IMR-90 (cell line): ENCODE measurements around the gene ZFP36. TPM values are rescaled to one million over a fixed set of nuclear protein-coding genes. Genes with fewer than 3 reads are reported as not detected.
A peak's percentile ranks its signal among the peaks of the same experiment; 100 is the strongest.

Source experiments
- ATAC-seq: fragments of 200-7000 bp; cut with Tn5 transposase; 2 replicates; pipeline ENCODE4 v1.9.1; 2020; ENCODE audit warnings: low read depth, mild to moderate bottlenecking, moderate library complexity
- BruUV-seq: library from RNA; stranded (reverse); fragments of 400-500 nt; replicated peaks from 2 replicates; lab custom pipeline; 2021; lab: Mats Ljungman, UMichigan
- CTCF ChIA-PET: fragments of 300-600 bp; formaldehyde crosslinking; extraction: SDS; loops from one replicate; lab custom pipeline; 2021; ENCODE audit warnings: antibody characterized with exemption; lab: Yijun Ruan, JAX
- POLR2A ChIA-PET: fragments of 300-600 bp; sonication (Branson Sonifier 250); formaldehyde crosslinking; loops from one replicate; lab custom pipeline; 2022; ENCODE audit warnings: antibody characterized with exemption; ENCODE audit not compliant: unreplicated experiment; lab: Charles Lee
- DNase-seq: peaks from one replicate; pipeline ENCODE4 v3.0.0; 2013
- H2AFZ ChIP-seq: replicated peaks from 2 replicates; pipeline ENCODE3; 2013; ENCODE audit warnings: low read length, mild to moderate bottlenecking; ENCODE audit not compliant: poor library complexity
- H2AK5ac ChIP-seq: 2 replicates; pipeline ENCODE4 v1.6.1; 2013; ENCODE audit warnings: low read depth, low read length, inconsistent platforms
- H2AK9ac ChIP-seq: replicated peaks from 2 replicates; pipeline ENCODE3; 2013; ENCODE audit warnings: mild to moderate bottlenecking, low read depth, low read length, moderate library complexity; ENCODE audit not compliant: poor library complexity
- H2BK120ac ChIP-seq: 2 replicates; pipeline ENCODE4 v1.6.1; 2013; ENCODE audit warnings: low read depth, low read length, inconsistent platforms
- H2BK15ac ChIP-seq: 3 replicates; pipeline ENCODE4 v1.6.1; 2013; ENCODE audit warnings: low read depth, low read length, inconsistent platforms
- H2BK20ac ChIP-seq: 2 replicates; pipeline ENCODE4 v1.6.1; 2013; ENCODE audit warnings: low read depth, mild to moderate bottlenecking, inconsistent platforms, low read length, moderate library complexity
- H2BK5ac ChIP-seq: 2 replicates; pipeline ENCODE4 v1.6.1; 2013; ENCODE audit warnings: mild to moderate bottlenecking, low read depth, low read length, inconsistent platforms; ENCODE audit not compliant: poor library complexity, severe bottlenecking
- H3K14ac ChIP-seq: replicated peaks from 2 replicates; pipeline ENCODE4 v1.6.1; 2013; ENCODE audit warnings: low read depth, low read length, inconsistent platforms
- H3K18ac ChIP-seq: 2 replicates; pipeline ENCODE4 v1.6.1; 2013; ENCODE audit warnings: low read depth, low read length, control low read depth
- H3K23ac ChIP-seq: 2 replicates; pipeline ENCODE4 v1.6.1; 2013; ENCODE audit warnings: low read depth, low read length, inconsistent platforms
- H3K27ac ChIP-seq: 2 replicates; pipeline ENCODE4 v1.5.1; 2013; ENCODE audit warnings: mild to moderate bottlenecking, control low read depth, low read length; ENCODE audit not compliant: insufficient read depth
- H3K27me3 ChIP-seq: 2 replicates; pipeline ENCODE4 v1.6.1; 2013; ENCODE audit warnings: low read length; ENCODE audit not compliant: control insufficient read depth, insufficient read depth
- H3K36me3 ChIP-seq: 2 replicates; pipeline ENCODE4 v1.6.1; 2013; ENCODE audit warnings: low read length, mixed read lengths; ENCODE audit not compliant: control insufficient read depth, insufficient read depth
- H3K4ac ChIP-seq: 2 replicates; pipeline ENCODE4 v1.6.1; 2013; ENCODE audit warnings: low read depth, low read length, inconsistent platforms
- H3K4me1 ChIP-seq: 2 replicates; pipeline ENCODE4 v1.6.1; 2013; ENCODE audit warnings: low read length, mixed read lengths; ENCODE audit not compliant: control insufficient read depth, insufficient read depth
- H3K4me2 ChIP-seq: 2 replicates; pipeline ENCODE4 v1.6.1; 2013; ENCODE audit warnings: low read depth, mild to moderate bottlenecking, control low read depth, low read length, moderate library complexity
- H3K4me3 ChIP-seq: 2 replicates; pipeline ENCODE4 v1.5.1; 2013; ENCODE audit warnings: low read depth, mild to moderate bottlenecking, control low read depth, low read length, moderate library complexity; ENCODE audit not compliant: insufficient read depth
- H3K56ac ChIP-seq: 2 replicates; pipeline ENCODE4 v1.6.1; 2013; ENCODE audit warnings: low read length, inconsistent platforms; ENCODE audit not compliant: insufficient read depth; ENCODE audit errors: extremely low read depth
- H3K79me1 ChIP-seq, 2 experiments: 2 replicates each; pipeline ENCODE4 v1.6.1; 2013; ENCODE audit warnings: low read length in 2 of 2, inconsistent platforms in 1 of 2, low read depth in 1 of 2
- H3K9ac ChIP-seq: 2 replicates; pipeline ENCODE4 v1.6.1; 2013; ENCODE audit warnings: low read depth, low read length, control low read depth
- H3K9me1 ChIP-seq: 2 replicates; pipeline ENCODE4 v1.6.1; 2013; ENCODE audit warnings: low read length, inconsistent platforms; ENCODE audit not compliant: insufficient read depth
- H3K9me3 ChIP-seq: 2 replicates; pipeline ENCODE4 v1.6.1; 2013; ENCODE audit warnings: low read length; ENCODE audit not compliant: control insufficient read depth, insufficient read depth
- H4K20me1 ChIP-seq: 2 replicates; pipeline ENCODE4 v1.6.1; 2013; ENCODE audit warnings: low read length, inconsistent platforms; ENCODE audit not compliant: insufficient read depth
- H4K5ac ChIP-seq: 2 replicates; pipeline ENCODE4 v1.6.1; 2013; ENCODE audit warnings: mild to moderate bottlenecking, low read depth, low read length, control low read depth
- H4K8ac ChIP-seq, 2 experiments: 2 replicates each; pipeline ENCODE4 v1.6.1; 2013; ENCODE audit warnings: low read depth in 2 of 2, low read length in 2 of 2, control low read depth in 1 of 2, inconsistent platforms in 1 of 2
- H4K91ac ChIP-seq: 2 replicates; pipeline ENCODE4 v1.6.1; 2013; ENCODE audit warnings: low read depth, low read length, inconsistent platforms; ENCODE audit not compliant: insufficient read depth
- BHLHE40 ChIP-seq: fragments of 150-350 bp; IDR thresholded peaks from 2 replicates; pipeline ENCODE4 v1.6.1; 2016; ENCODE audit warnings: mild to moderate bottlenecking, low read depth, low read length
- CHD1 ChIP-seq: IDR thresholded peaks from 2 replicates; pipeline ENCODE4 v1.6.1; 2012; ENCODE audit warnings: low read depth, low read length, improper control_type of control experiment
- FOS ChIP-seq: fragments of 150-350 bp; IDR thresholded peaks from 2 replicates; pipeline ENCODE4 v1.6.1; 2016; ENCODE audit warnings: low read depth, low read length
- MAZ ChIP-seq: IDR thresholded peaks from 2 replicates; pipeline ENCODE4 v1.6.1; 2012; ENCODE audit warnings: low read depth, mild to moderate bottlenecking, low read length, improper control_type of control experiment, moderate library complexity, borderline replicate concordance
- MXI1 ChIP-seq: IDR thresholded peaks from 2 replicates; pipeline ENCODE4 v1.6.1; 2012; ENCODE audit warnings: low read depth, mild to moderate bottlenecking, low read length, moderate library complexity, borderline replicate concordance
- NFE2L2 ChIP-seq: fragments of 150-350 bp; IDR thresholded peaks from 2 replicates; pipeline ENCODE4 v1.6.1; 2016; ENCODE audit warnings: low read depth, mild to moderate bottlenecking, low read length
- POLR2A ChIP-seq: IDR thresholded peaks from 2 replicates; pipeline ENCODE4 v1.6.1; 2012; ENCODE audit warnings: mild to moderate bottlenecking, low read depth, low read length
- RAD21 ChIP-seq: IDR thresholded peaks from 2 replicates; pipeline ENCODE4 v1.6.1; 2012; ENCODE audit warnings: low read length, improper control_type of control experiment
- RCOR1 ChIP-seq: IDR thresholded peaks from 2 replicates; pipeline ENCODE4 v1.6.1; 2012; ENCODE audit warnings: mild to moderate bottlenecking, low read length, improper control_type of control experiment; ENCODE audit not compliant: insufficient replicate concordance
- SMC3 ChIP-seq: fragments of 150-350 bp; IDR thresholded peaks from 2 replicates; pipeline ENCODE4 v1.6.1; 2016; ENCODE audit warnings: low read depth, mild to moderate bottlenecking, antibody characterized with exemption, low read length, moderate library complexity
- USF2 ChIP-seq: fragments of 150-350 bp; IDR thresholded peaks from 2 replicates; pipeline ENCODE4 v1.6.1; 2017; ENCODE audit warnings: mild to moderate bottlenecking, antibody characterized with exemption, low read length, low read depth
- WGBS, 2 experiments: methylation state at CpG; one replicate each; pipeline versions ENCODE4 v1.1.5 to v1.1.7; 2013; ENCODE audit warnings: missing lambda C conversion rate in 2 of 2; ENCODE audit not compliant: insufficient read length in 1 of 2; ENCODE audit errors: extremely low coverage in 2 of 2; 5-methylcytosine and 5-hydroxymethylcytosine counted together
- dilution Hi-C: fragments of 300-500 bp; cut with HindIII; formaldehyde crosslinking; loops from one replicate; pipeline ENCODE4 v1.14.3; 2018; ENCODE audit warnings: low sequenced_read_pairs; ENCODE audit not compliant: unreplicated experiment
- in situ Hi-C: fragments of 300-500 bp; cut with MboI; formaldehyde crosslinking; loops from 3 replicates; pipeline ENCODE4 v1.14.3; 2019; ENCODE audit warnings: low sequenced_read_pairs, inconsistent platforms, mixed read lengths
- intact Hi-C: fragments of 100-400 bp; cut with micrococcal nuclease; formaldehyde crosslinking; loops from 2 replicates; pipeline ENCODE4 v1.10.0; 2022
- polyA plus RNA-seq, 3 experiments: library from polyadenylated mRNA; depleted of rRNA; stranded (reverse); fragments of >200 nt; gene quantifications; 2 replicates each; pipeline ENCODE4 v1.2.3, GENCODE V29; 2012; ENCODE audit warnings: low replicate concordance in 1 of 3
- total RNA-seq: library from RNA; depleted of rRNA; stranded (reverse); fragments of >200 nt; gene quantifications from 2 replicates; pipeline ENCODE4 v1.2.3, GENCODE V29; 2012

Gene ZFP36
- total and polyA plus RNA-seq, 2 of the 4 experiments (the other 2 are of a cell fraction), result 1.4 to 45.0 TPM

- Histone ChIP-seq H3K14ac (peak overlapping the region; percentile 95), H3K36me3 (peaks cover 35% of the 10 kb centered on the region), H2BK120ac (peak overlapping the region; percentile 95), H4K5ac (peak overlapping the region; percentile 82), H3K23ac (peak overlapping the region; percentile 81), H3K18ac (peak overlapping the region; percentile 89), H2BK20ac (peak overlapping the region; percentile 93), H3K27me3 (no peaks in the 10 kb centered on the region), H3K27ac (peak overlapping the region; percentile 94), H2AK5ac (peak overlapping the region; percentile 93), H4K20me1 (peaks cover 28% of the 10 kb centered on the region), H4K8ac (peak overlapping the region; percentile 89 to 92), H3K56ac (peak overlapping the region; percentile 87), H3K9me1 (peaks cover 14% of the 10 kb centered on the region), H3K9me3 (no peaks in the 10 kb centered on the region), H2BK15ac (peak overlapping the region; percentile 22; the same call in 1 of the 3 replicates), H4K91ac (peak overlapping the region; percentile 90), H2AK9ac (peak overlapping the region; percentile 81), H3K4me3 (no peak overlapping the region), H3K4ac (peak overlapping the region; percentile 98), H2BK5ac (peak overlapping the region; percentile 90), H3K9ac (peak overlapping the region; percentile 52), H3K4me1 (peaks cover 19% of the 10 kb centered on the region), H2AFZ (peak overlapping the region; percentile 81), H3K79me1 (peaks cover 11 to 55% of the 10 kb centered on the region in 2 experiments), H3K4me2 (peak overlapping the region; percentile 51)
- in situ Hi-C loops (loop anchor here (25.0 kb wide), 1 partner anchor 409 kb away; the partner anchor contains the start of genes DYRK1B and FBL), intact Hi-C loops (loop anchor here (1.0 kb wide), 1 partner anchor 16 kb away; the partner anchor contains the start of gene PLEKHG2), dilution Hi-C loops (no loop called here)
- DNase-seq, result peak; percentile 96
- 13% methylated on average over 1 of the region's 23 CpGs; no CpG with 5 or more reads in 1 of the 2 experiments for WGBS, 2 experiments
- ChIA-PET CTCF (interaction anchor here (1.2 to 1.5 kb wide), 3 partner anchors 12 to 31 kb away, joined by 3 to 6 read pairs (median 5); partner anchors contain the start of gene PLEKHG2), POLR2A (interaction anchor here (0.5 to 1.1 kb wide), 4 partner anchors 16 to 27 kb away, joined by 3 to 9 read pairs (median 4); partner anchors contain the start of gene PLEKHG2)
- peak; percentile 90 for ATAC-seq
- TF ChIP-seq BHLHE40, result peak; percentile 62; the same call in 1 of the 2 replicates
- no peak; the same call in none of the 2 replicates for TF ChIP-seq USF2
- 0 out of 2 replicates have a peak, but pooled peaks have one; percentile 15 for TF ChIP-seq RAD21
- TF ChIP-seq MAZ, result peak; percentile 93
- TF ChIP-seq RCOR1, result peak; percentile 78
- TF ChIP-seq FOS, result no peak
- no peak for TF ChIP-seq MXI1
- no peak for TF ChIP-seq CHD1
- peak; percentile 67 for TF ChIP-seq POLR2A
- no peak; the same call in 1 of the 2 replicates for TF ChIP-seq NFE2L2
- TF ChIP-seq SMC3, result no peak
- no TSS peak for BruUV-seq
Observed at GRCh38 chr19:39428283-39429112, 21.9 kb downstream of the ZFP36 start.
